ENCODE measurements around the gene FOXP1.

DNA sequence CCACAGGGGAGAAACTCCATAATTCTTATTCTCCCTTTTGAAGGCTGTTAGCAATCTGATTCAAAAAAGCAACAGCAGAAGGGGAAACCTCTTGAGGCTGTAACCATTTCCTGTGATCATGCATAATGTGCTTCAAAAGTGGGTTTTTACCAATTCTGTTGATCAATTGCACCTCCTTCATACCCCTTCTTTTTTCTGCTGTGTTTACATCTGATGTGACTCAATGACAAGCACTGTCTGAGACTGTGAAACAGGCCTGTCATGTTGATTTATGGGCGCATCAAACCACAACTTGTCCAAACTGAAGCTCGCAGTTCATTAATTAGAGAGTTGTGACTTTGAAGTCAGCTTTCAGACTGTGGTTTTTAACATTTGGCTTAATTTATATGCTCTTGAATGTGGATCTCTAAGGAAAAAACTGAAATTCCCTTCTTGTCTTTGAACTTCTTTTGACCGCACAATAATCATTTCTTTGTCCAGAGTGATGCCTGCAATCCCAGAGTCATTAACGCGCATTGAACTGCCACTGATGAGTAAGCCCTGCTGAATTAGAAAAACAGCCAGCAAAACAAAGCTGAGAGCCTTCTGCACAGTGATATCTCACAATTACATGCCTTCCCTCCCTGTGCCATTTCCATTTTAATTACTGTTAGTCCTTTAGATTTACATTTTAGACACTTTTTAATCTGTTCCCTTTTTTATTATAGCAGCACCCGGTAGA, 532.8 kb downstream of the FOXP1 start:
- TF ChIP-seq, protein P1, sequence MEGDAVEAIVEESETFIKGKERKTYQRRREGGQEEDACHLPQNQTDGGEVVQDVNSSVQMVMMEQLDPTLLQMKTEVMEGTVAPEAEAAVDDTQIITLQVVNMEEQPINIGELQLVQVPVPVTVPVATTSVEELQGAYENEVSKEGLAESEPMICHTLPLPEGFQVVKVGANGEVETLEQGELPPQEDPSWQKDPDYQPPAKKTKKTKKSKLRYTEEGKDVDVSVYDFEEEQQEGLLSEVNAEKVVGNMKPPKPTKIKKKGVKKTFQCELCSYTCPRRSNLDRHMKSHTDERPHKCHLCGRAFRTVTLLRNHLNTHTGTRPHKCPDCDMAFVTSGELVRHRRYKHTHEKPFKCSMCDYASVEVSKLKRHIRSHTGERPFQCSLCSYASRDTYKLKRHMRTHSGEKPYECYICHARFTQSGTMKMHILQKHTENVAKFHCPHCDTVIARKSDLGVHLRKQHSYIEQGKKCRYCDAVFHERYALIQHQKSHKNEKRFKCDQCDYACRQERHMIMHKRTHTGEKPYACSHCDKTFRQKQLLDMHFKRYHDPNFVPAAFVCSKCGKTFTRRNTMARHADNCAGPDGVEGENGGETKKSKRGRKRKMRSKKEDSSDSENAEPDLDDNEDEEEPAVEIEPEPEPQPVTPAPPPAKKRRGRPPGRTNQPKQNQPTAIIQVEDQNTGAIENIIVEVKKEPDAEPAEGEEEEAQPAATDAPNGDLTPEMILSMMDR (IDR thresholded peaks at IDR 0.05 in 2 of 3, conservative IDR thresholded peaks at IDR 0.05 in 1 of 3; ENCODE audit: insufficient read depth in 2 of 3, low read depth in 1 of 3, low read length in 3 of 3) = no peak
- TF ChIP-seq RFX7 (CRISPR knock-in tag; IDR thresholded peaks at IDR 0.05) (no peak), ZNF586 (CRISPR knock-in tag; conservative IDR thresholded peaks at IDR 0.05) (no peak), KLF6 (CRISPR knock-in tag; IDR thresholded peaks at IDR 0.05; ENCODE audit: borderline replicate concordance) (no peak), ZC3H8 (IDR thresholded peaks at IDR 0.05) (no peak), KAT8 (IDR thresholded peaks at IDR 0.05; ENCODE audit: low read depth) (no peak), PHB2 (IDR thresholded peaks at IDR 0.05; ENCODE audit: low read depth) (no peak), POLR2A (conservative IDR thresholded peaks at IDR 0.05) (no peak), CREB1 (IDR thresholded peaks at IDR 0.05) (no peak), CREB1 (CRISPR knock-in tag; IDR thresholded peaks at IDR 0.05) (no peak)
- TF ChIP-seq, protein P2, sequence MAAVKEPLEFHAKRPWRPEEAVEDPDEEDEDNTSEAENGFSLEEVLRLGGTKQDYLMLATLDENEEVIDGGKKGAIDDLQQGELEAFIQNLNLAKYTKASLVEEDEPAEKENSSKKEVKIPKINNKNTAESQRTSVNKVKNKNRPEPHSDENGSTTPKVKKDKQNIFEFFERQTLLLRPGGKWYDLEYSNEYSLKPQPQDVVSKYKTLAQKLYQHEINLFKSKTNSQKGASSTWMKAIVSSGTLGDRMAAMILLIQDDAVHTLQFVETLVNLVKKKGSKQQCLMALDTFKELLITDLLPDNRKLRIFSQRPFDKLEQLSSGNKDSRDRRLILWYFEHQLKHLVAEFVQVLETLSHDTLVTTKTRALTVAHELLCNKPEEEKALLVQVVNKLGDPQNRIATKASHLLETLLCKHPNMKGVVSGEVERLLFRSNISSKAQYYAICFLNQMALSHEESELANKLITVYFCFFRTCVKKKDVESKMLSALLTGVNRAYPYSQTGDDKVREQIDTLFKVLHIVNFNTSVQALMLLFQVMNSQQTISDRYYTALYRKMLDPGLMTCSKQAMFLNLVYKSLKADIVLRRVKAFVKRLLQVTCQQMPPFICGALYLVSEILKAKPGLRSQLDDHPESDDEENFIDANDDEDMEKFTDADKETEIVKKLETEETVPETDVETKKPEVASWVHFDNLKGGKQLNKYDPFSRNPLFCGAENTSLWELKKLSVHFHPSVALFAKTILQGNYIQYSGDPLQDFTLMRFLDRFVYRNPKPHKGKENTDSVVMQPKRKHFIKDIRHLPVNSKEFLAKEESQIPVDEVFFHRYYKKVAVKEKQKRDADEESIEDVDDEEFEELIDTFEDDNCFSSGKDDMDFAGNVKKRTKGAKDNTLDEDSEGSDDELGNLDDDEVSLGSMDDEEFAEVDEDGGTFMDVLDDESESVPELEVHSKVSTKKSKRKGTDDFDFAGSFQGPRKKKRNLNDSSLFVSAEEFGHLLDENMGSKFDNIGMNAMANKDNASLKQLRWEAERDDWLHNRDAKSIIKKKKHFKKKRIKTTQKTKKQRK (IDR thresholded peaks at IDR 0.05; ENCODE audit: borderline replicate concordance, low read depth, low read length) = no peak
- TF ChIP-seq, protein P3, sequence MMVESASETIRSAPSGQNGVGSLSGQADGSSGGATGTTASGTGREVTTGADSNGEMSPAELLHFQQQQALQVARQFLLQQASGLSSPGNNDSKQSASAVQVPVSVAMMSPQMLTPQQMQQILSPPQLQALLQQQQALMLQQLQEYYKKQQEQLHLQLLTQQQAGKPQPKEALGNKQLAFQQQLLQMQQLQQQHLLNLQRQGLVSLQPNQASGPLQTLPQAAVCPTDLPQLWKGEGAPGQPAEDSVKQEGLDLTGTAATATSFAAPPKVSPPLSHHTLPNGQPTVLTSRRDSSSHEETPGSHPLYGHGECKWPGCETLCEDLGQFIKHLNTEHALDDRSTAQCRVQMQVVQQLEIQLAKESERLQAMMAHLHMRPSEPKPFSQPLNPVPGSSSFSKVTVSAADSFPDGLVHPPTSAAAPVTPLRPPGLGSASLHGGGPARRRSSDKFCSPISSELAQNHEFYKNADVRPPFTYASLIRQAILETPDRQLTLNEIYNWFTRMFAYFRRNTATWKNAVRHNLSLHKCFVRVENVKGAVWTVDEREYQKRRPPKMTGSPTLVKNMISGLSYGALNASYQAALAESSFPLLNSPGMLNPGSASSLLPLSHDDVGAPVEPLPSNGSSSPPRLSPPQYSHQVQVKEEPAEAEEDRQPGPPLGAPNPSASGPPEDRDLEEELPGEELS (CRISPR knock-in tag; IDR thresholded peaks at IDR 0.05; ENCODE audit: borderline replicate concordance) = no peak
- TF ChIP-seq, protein P4, sequence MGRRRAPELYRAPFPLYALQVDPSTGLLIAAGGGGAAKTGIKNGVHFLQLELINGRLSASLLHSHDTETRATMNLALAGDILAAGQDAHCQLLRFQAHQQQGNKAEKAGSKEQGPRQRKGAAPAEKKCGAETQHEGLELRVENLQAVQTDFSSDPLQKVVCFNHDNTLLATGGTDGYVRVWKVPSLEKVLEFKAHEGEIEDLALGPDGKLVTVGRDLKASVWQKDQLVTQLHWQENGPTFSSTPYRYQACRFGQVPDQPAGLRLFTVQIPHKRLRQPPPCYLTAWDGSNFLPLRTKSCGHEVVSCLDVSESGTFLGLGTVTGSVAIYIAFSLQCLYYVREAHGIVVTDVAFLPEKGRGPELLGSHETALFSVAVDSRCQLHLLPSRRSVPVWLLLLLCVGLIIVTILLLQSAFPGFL (CRISPR knock-in tag; IDR thresholded peaks at IDR 0.05) = no peak
- TF ChIP-seq, protein P5, sequence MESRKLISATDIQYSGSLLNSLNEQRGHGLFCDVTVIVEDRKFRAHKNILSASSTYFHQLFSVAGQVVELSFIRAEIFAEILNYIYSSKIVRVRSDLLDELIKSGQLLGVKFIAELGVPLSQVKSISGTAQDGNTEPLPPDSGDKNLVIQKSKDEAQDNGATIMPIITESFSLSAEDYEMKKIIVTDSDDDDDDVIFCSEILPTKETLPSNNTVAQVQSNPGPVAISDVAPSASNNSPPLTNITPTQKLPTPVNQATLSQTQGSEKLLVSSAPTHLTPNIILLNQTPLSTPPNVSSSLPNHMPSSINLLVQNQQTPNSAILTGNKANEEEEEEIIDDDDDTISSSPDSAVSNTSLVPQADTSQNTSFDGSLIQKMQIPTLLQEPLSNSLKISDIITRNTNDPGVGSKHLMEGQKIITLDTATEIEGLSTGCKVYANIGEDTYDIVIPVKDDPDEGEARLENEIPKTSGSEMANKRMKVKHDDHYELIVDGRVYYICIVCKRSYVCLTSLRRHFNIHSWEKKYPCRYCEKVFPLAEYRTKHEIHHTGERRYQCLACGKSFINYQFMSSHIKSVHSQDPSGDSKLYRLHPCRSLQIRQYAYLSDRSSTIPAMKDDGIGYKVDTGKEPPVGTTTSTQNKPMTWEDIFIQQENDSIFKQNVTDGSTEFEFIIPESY (CRISPR knock-in tag; IDR thresholded peaks at IDR 0.05) = no peak
